Measurements from ENCODE around the gene ARRDC3. TPM values are rescaled to one million over a fixed set of nuclear protein-coding genes. Genes with fewer than 3 reads are reported as not detected.
"Not testable (repeated sequence)": the region's sequence is repeated elsewhere in the genome, so short reads cannot be mapped to it uniquely, and the experiment has no call there.

The ARRDC3 gene
- total RNA-seq, 1 donor from 2014 or later, result 39.1 TPM

DNA sequence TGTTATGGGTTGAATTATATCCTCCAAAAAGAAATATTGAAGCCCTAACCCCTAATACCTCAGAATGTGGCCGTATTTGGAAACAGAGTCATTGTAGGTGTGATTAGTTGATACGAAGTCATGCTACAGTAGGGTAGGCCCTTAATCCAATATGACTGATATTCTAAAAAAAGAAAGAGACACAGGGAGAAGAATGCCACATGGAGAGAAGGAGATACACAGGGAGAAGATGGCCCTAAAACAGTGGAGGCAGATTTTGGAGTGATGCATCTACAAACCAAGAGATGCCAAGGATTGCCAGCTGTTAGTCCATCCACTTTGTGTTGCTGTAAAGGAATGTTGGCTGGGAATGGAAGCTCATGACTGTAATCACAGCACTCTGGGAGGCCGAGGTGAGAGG, 21.3 kb downstream of the ARRDC3 start:
- Histone ChIP-seq H3K27me3 (ENCODE audit: control insufficient read depth, insufficient read depth, low read length) (no peaks in the 10 kb centered on the region), H3K36me3 (ENCODE audit: control insufficient read depth, insufficient read depth, low read length) (no peaks in the 10 kb centered on the region), H3K4me3 (ENCODE audit: low read depth, low read length) (no peak overlapping the region)
- no peak for DNase-seq (ENCODE audit: low read depth)
- TF ChIP-seq, protein P1, sequence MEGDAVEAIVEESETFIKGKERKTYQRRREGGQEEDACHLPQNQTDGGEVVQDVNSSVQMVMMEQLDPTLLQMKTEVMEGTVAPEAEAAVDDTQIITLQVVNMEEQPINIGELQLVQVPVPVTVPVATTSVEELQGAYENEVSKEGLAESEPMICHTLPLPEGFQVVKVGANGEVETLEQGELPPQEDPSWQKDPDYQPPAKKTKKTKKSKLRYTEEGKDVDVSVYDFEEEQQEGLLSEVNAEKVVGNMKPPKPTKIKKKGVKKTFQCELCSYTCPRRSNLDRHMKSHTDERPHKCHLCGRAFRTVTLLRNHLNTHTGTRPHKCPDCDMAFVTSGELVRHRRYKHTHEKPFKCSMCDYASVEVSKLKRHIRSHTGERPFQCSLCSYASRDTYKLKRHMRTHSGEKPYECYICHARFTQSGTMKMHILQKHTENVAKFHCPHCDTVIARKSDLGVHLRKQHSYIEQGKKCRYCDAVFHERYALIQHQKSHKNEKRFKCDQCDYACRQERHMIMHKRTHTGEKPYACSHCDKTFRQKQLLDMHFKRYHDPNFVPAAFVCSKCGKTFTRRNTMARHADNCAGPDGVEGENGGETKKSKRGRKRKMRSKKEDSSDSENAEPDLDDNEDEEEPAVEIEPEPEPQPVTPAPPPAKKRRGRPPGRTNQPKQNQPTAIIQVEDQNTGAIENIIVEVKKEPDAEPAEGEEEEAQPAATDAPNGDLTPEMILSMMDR (IDR thresholded peaks at IDR 0.05; ENCODE audit: insufficient read depth, low read length, poor library complexity, severe bottlenecking), result no peak

DNA sequence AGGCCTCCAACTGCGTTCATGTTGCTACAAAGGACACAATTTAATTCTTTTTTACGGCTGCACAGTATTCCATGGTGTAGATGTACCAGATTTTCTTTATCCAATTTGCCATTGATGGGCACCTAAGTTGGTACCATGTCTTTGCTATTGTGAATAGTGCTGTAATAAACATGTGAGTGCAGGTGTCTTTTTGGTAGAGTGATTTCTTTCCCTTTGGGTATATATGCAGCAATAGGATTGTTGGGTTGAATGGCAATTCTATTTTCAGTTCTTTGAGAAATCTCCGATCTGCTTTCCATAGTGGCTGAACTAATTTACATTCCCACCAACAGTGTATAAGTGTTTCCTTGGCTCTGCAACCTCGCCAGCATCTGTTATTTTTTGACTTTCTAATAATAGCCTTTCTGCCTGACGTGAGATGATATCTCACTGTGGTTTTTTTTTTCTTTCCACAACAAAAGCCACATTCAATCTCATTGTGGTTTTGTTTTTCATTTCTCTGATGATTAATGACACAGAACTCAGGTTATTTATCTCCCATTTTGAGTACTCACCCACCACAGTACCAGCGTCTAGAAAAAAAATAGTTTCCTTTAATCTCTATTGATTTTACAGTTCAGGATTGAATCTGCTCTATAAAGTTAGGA, 21.9 kb downstream of the ARRDC3 start:
- H3K36me3 ChIP-seq (ENCODE audit: control insufficient read depth, insufficient read depth, low read length), result no peaks in the 10 kb centered on the region
- no peak for DNase-seq (ENCODE audit: low read depth)
- H3K27me3 ChIP-seq (ENCODE audit: control insufficient read depth, insufficient read depth, low read length), result no peaks in the 10 kb centered on the region
- no peak overlapping the region for H3K4me3 ChIP-seq (ENCODE audit: low read depth, low read length)
- TF ChIP-seq, protein P1 (IDR thresholded peaks at IDR 0.05; ENCODE audit: insufficient read depth, low read length, poor library complexity, severe bottlenecking), result no peak

DNA sequence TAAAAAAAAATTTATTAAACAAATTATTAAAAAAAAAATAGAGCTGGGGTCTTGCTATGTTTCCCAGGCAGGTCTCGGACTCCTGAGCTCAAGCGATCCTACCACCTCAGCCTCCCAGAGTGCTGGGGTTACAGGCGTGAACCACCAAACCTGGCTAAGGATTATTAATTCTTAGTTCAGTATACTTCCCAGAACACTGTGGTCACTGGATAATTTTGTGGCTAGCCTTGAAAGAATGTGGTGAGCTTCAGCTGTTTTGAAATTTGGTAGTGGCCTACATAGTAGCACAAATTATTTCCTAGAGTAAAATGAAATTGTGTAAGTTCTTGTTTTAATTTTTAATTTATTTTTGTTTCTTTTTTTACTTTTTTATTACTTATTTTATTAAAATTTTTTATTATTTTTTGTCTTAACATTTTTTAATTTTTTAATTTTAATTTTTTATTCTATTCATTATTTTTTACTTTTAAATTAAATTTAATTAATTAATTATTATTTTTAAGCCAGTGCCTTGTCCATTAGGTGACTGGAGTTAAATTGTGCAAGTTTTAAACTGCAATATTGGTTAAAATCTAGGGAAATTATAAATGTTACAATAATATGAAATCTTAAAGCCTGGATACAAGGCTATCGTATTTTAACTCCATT, 23.0 kb downstream of the ARRDC3 start:
- DNase-seq (ENCODE audit: low read depth), result no peak
- no peaks in the 10 kb centered on the region for H3K27me3 ChIP-seq (ENCODE audit: control insufficient read depth, insufficient read depth, low read length)
- no peak overlapping the region for H3K4me3 ChIP-seq (ENCODE audit: low read depth, low read length)
- H3K36me3 ChIP-seq (ENCODE audit: control insufficient read depth, insufficient read depth, low read length), result no peaks in the 10 kb centered on the region
- TF ChIP-seq, protein P1 (IDR thresholded peaks at IDR 0.05; ENCODE audit: insufficient read depth, low read length, poor library complexity, severe bottlenecking), result no peak

DNA sequence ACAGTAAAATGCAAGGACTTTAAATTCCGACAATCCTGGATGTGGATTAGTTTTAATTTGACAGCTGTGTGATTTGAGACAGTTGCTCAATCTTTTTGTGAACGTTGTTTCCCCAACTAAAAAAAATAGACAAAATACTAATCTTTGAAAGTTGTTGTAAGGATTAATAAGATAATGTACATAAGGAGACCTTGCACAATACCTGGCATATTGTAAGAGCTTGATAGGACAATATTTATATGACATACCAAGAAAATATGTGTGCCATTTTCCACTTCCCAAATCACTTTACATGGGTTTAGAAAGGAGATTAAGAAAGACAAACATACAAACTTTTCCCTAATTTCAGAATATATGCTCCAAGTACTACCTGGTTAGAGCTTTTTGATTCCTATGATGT, 25.3 kb downstream of the ARRDC3 start:
- no peak overlapping the region for H3K4me3 ChIP-seq (ENCODE audit: low read depth, low read length)
- no peaks in the 10 kb centered on the region for H3K36me3 ChIP-seq (ENCODE audit: control insufficient read depth, insufficient read depth, low read length)
- TF ChIP-seq, protein P1 (IDR thresholded peaks at IDR 0.05; ENCODE audit: insufficient read depth, low read length, poor library complexity, severe bottlenecking), result no peak
- no peak for DNase-seq (ENCODE audit: low read depth)
- H3K27me3 ChIP-seq (ENCODE audit: control insufficient read depth, insufficient read depth, low read length), result no peaks in the 10 kb centered on the region

DNA sequence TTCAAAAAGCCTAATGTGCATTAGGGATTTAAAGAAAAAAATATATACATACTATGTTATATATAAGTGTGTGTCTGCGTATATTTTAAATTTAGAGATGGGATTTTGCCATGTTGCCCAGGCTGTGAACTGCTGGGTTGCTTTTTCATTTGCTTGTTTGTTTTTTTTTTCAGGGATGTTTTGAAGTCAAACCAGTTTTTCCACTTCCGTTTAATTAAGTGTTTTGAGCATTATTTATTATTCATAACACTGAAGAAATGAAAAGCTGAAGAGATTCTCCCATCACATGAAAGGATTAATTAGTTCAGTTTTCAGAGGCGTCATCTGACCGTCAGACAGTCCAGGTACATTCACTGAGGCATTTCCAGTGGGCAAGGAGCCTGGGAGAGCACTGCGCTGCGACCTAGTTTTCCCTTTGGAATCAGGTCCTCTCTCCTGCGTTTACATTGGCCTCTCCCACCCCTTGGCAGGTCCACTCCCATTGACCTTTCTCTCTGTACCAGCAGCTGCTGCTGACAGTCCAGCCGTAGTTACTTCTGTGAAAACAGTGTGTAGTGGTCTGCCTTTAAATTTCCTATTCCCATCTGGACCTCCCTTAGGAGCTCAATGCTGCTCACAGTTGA, 26.0 kb downstream of the ARRDC3 start:
- no peaks in the 10 kb centered on the region for H3K27me3 ChIP-seq (ENCODE audit: control insufficient read depth, insufficient read depth, low read length)
- no peak for DNase-seq (ENCODE audit: low read depth)
- no peak overlapping the region for H3K4me3 ChIP-seq (ENCODE audit: low read depth, low read length)
- TF ChIP-seq, protein P1 (IDR thresholded peaks at IDR 0.05; ENCODE audit: insufficient read depth, low read length, poor library complexity, severe bottlenecking), result no peak
- no peaks in the 10 kb centered on the region for H3K36me3 ChIP-seq (ENCODE audit: control insufficient read depth, insufficient read depth, low read length)

DNA sequence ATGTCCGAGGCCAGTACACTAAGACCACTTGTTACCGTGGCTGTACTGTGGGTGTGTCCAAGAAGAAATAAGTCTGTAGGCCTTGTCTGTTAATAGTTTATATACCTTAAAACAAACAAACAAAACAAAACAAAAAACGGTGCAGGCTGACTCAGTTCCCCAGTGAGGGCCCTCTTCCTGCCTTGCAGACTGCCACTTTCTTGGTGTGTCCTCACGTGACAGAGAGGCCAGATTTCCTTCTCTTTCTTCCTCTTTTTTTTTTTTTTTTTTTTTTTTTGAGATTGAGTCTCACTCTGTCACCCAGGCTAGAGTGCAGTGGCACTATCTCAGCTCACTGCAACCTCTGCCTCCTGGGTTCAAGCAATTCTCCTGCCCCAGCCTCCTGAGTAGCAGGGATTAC, 28.2 kb downstream of the ARRDC3 start:
- H3K27me3 ChIP-seq (ENCODE audit: control insufficient read depth, insufficient read depth, low read length); DNase-seq (ENCODE audit: low read depth); H3K4me3 ChIP-seq (ENCODE audit: low read depth, low read length); H3K36me3 ChIP-seq (ENCODE audit: control insufficient read depth, insufficient read depth, low read length): not testable (repeated sequence)

Data from kidney epithelial cell (primary cell).